ENCODE data around the gene PTPRT. TPM values are rescaled to one million over a fixed set of nuclear protein-coding genes. Genes with fewer than 3 reads are reported as not detected.

PTPRT gene
- total RNA-seq, 1 experiment from 2014 or later, result not detected

- H3K4me1 Mint-ChIP-seq (ENCODE audit: low read depth, unreplicated experiment), result no peaks in the 10 kb centered on the region
- CTCF ChIA-PET, result no interaction called here
- no peak for DNase-seq
- intact Hi-C loops (cut with micrococcal nuclease; ENCODE audit: unreplicated experiment), result no loop called here
- no peak overlapping the region for H3K4me3 Mint-ChIP-seq (ENCODE audit: low read depth, unreplicated experiment)
- no peaks in the 10 kb centered on the region for H3K36me3 Mint-ChIP-seq (ENCODE audit: insufficient read depth, unreplicated experiment)
- peaks cover 5% of the 10 kb centered on the region for H3K9me3 Mint-ChIP-seq (ENCODE audit: low read depth, unreplicated experiment)
- peaks cover 13% of the 10 kb centered on the region for H3K27me3 Mint-ChIP-seq (ENCODE audit: unreplicated experiment)
- TF ChIP-seq, protein P1, sequence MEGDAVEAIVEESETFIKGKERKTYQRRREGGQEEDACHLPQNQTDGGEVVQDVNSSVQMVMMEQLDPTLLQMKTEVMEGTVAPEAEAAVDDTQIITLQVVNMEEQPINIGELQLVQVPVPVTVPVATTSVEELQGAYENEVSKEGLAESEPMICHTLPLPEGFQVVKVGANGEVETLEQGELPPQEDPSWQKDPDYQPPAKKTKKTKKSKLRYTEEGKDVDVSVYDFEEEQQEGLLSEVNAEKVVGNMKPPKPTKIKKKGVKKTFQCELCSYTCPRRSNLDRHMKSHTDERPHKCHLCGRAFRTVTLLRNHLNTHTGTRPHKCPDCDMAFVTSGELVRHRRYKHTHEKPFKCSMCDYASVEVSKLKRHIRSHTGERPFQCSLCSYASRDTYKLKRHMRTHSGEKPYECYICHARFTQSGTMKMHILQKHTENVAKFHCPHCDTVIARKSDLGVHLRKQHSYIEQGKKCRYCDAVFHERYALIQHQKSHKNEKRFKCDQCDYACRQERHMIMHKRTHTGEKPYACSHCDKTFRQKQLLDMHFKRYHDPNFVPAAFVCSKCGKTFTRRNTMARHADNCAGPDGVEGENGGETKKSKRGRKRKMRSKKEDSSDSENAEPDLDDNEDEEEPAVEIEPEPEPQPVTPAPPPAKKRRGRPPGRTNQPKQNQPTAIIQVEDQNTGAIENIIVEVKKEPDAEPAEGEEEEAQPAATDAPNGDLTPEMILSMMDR (IDR thresholded peaks at IDR 0.05; ENCODE audit: unreplicated experiment), result no peak
- no peak overlapping the region for H3K27ac Mint-ChIP-seq (ENCODE audit: unreplicated experiment)
- no TSS peak for BruUV-seq (replicated peaks)
Measured at GRCh38 chr20:42112161-42112560, 1077.5 kb downstream of the PTPRT start.

DNA sequence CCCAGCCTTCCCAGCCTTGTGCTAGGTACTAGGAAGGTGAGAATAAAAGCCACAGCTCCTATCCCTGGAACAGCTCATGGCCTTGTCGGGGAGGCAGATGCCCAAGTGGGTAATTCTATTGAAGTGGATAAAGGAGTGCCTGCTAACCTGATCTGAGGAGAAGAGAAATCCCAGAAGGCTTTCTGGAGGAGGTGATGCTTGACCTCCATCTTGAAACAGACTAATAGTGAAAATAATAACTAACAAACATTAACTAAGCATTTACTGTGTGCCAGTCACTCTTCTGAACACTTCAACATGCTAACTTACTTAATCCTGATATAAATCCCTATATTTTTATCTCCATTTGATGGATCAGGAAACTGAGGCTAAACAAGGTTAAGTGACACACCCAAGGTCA, 1078.4 kb downstream of the PTPRT start:
- Mint-ChIP-seq H3K36me3 (ENCODE audit: insufficient read depth, unreplicated experiment) (no peaks in the 10 kb centered on the region), H3K27me3 (ENCODE audit: unreplicated experiment) (peaks cover 13% of the 10 kb centered on the region), H3K27ac (ENCODE audit: unreplicated experiment) (no peak overlapping the region), H3K9me3 (ENCODE audit: low read depth, unreplicated experiment) (peaks cover 7% of the 10 kb centered on the region), H3K4me1 (ENCODE audit: low read depth, unreplicated experiment) (no peaks in the 10 kb centered on the region), H3K4me3 (ENCODE audit: low read depth, unreplicated experiment) (no peak overlapping the region)
- TF ChIP-seq, protein P1 (IDR thresholded peaks at IDR 0.05; ENCODE audit: unreplicated experiment), result no peak
- CTCF ChIA-PET, result no interaction called here
- intact Hi-C loops (cut with micrococcal nuclease; ENCODE audit: unreplicated experiment), result no loop called here
- no peak for DNase-seq
- no TSS peak for BruUV-seq (replicated peaks)

DNA sequence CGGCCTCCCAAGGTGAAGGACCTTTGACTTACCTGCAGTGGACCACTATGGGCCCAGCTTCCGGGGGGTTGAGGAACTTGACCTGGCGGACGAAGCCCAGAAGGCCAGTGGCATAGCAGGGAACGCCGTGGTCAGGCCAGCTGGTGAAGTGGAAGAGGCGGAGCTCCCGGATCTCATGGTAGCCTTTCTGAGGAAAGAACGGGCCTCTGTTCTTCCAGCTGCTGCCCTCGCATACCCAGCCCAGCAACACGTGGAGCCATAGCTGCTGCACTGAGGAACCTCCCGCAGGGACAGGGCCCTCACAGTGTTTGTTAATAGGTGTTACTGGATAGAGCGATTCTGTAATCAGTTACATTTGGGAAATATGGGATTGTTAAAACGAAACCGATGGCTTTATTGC, 1079.4 kb downstream of the PTPRT start:
- BruUV-seq (replicated peaks), result no TSS peak
- H3K27ac Mint-ChIP-seq (ENCODE audit: unreplicated experiment), result no peak overlapping the region

DNA sequence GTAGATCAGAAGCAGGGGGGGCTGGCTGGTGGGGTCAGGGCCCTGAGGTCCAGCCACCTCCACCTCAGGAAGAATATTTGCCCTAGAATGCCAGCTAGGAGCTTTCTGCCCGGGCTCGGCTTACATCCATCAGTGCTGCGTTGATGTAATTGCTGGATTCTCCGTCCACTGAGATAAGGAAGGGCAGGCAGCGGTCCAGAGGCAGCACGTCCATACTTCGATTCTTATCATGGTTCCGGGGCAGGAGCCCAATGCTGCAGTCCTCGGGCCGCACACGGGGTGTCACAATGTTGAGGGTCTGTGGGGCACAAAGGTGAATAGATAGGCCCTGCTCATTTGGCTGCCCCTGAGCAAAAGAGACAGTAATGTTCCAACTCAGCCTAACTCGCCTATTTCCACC, 1087.7 kb downstream of the PTPRT start:
- no peak for DNase-seq
- BruUV-seq (replicated peaks), result no TSS peak
- Mint-ChIP-seq H3K9me3 (ENCODE audit: low read depth, unreplicated experiment) (peaks cover 4% of the 10 kb centered on the region), H3K36me3 (ENCODE audit: insufficient read depth, unreplicated experiment) (no peaks in the 10 kb centered on the region), H3K27ac (ENCODE audit: unreplicated experiment) (no peak overlapping the region), H3K27me3 (ENCODE audit: unreplicated experiment) (peaks cover 21% of the 10 kb centered on the region), H3K4me1 (ENCODE audit: low read depth, unreplicated experiment) (no peaks in the 10 kb centered on the region), H3K4me3 (ENCODE audit: low read depth, unreplicated experiment) (no peak overlapping the region)
- intact Hi-C loops (cut with micrococcal nuclease; ENCODE audit: unreplicated experiment), result no loop called here
- TF ChIP-seq, protein P1 (IDR thresholded peaks at IDR 0.05; ENCODE audit: unreplicated experiment), result no peak
- CTCF ChIA-PET, result no interaction called here

More for the DNA sequence above, 1079.4 kb downstream of the PTPRT start:
- Mint-ChIP-seq H3K27me3 (ENCODE audit: unreplicated experiment) (peaks cover 13% of the 10 kb centered on the region), H3K4me3 (ENCODE audit: low read depth, unreplicated experiment) (no peak overlapping the region), H3K9me3 (ENCODE audit: low read depth, unreplicated experiment) (peaks cover 7% of the 10 kb centered on the region), H3K36me3 (ENCODE audit: insufficient read depth, unreplicated experiment) (no peaks in the 10 kb centered on the region), H3K4me1 (ENCODE audit: low read depth, unreplicated experiment) (no peaks in the 10 kb centered on the region)
- no peak for DNase-seq
- TF ChIP-seq, protein P1 (IDR thresholded peaks at IDR 0.05; ENCODE audit: unreplicated experiment), result no peak
- CTCF ChIA-PET, result no interaction called here
- intact Hi-C loops (cut with micrococcal nuclease; ENCODE audit: unreplicated experiment), result no loop called here
